ENCODE measurements around the gene KIF19.

DNA sequence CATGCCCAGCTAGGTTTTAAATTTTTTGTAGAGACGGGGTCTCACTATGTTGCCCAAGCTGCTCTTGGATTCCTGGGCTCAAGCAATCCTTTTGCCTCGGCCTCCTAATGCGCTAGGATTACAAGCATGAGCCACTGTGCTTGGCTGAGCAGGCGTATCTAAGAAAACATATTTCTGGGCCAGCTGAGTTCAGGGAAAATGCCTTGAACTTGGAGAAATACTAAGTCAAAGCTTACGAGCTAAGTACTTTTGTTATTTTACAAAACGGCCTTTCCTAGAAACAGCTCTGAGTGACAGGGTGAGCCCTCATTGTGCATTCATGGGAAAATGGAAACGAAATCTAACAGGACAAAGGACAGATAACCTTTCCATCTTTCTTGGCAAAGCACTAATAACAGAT lies 27.2 kb upstream of the KIF19 start:
- TF ChIP-seq, protein P1, sequence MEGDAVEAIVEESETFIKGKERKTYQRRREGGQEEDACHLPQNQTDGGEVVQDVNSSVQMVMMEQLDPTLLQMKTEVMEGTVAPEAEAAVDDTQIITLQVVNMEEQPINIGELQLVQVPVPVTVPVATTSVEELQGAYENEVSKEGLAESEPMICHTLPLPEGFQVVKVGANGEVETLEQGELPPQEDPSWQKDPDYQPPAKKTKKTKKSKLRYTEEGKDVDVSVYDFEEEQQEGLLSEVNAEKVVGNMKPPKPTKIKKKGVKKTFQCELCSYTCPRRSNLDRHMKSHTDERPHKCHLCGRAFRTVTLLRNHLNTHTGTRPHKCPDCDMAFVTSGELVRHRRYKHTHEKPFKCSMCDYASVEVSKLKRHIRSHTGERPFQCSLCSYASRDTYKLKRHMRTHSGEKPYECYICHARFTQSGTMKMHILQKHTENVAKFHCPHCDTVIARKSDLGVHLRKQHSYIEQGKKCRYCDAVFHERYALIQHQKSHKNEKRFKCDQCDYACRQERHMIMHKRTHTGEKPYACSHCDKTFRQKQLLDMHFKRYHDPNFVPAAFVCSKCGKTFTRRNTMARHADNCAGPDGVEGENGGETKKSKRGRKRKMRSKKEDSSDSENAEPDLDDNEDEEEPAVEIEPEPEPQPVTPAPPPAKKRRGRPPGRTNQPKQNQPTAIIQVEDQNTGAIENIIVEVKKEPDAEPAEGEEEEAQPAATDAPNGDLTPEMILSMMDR (IDR thresholded peaks at IDR 0.05) = no peak
- TF ChIP-seq POLR2A (IDR thresholded peaks at IDR 0.05) = no peak
